SK-N-MC (cell line): ENCODE measurements around the gene CSRP2.

Experiments
- DNase-seq: peaks from one replicate; pipeline ENCODE4 v3.0.0-alpha.2; 2011; ENCODE audit warnings: low read depth, low spot score
- H3K27ac ChIP-seq: fragments of 200-600 bp; sonication (generic); 2 replicates; pipeline ENCODE4 v1.5.1; 2016; ENCODE audit warnings: mixed run types
- H3K36me3 ChIP-seq: fragments of 200-600 bp; sonication (generic); 2 replicates; pipeline ENCODE4 v1.6.1; 2017; ENCODE audit warnings: antibody characterized with exemption, low read length, mixed read lengths; ENCODE audit not compliant: insufficient read depth
- H3K4me3 ChIP-seq: fragments of 200-600 bp; sonication (generic); 2 replicates; pipeline ENCODE4 v1.5.1; 2016
- H3K9ac ChIP-seq: fragments of 200-600 bp; sonication (generic); 2 replicates; pipeline ENCODE4 v1.8.0; 2017; ENCODE audit warnings: mixed run types, mixed read lengths; ENCODE audit not compliant: insufficient read length
- H3K9me3 ChIP-seq: fragments of 200-600 bp; sonication (generic); 2 replicates; pipeline ENCODE4 v1.6.1; 2017; ENCODE audit warnings: low read depth, mild to moderate bottlenecking, antibody characterized with exemption, low read length, moderate library complexity, mixed read lengths
- EZH2 ChIP-seq: fragments of 200-600 bp; sonication (generic); IDR thresholded peaks from one replicate; pipeline ENCODE4 v1.6.1; 2017; ENCODE audit warnings: antibody characterized with exemption
- FOXP2 ChIP-seq: optimal IDR thresholded peaks from 2 replicates; pipeline ENCODE3; 2011; ENCODE audit warnings: mild to moderate bottlenecking, moderate library complexity; ENCODE audit not compliant: insufficient read depth; ENCODE audit errors: extremely low read length, control extremely low read depth
- POLR2AphosphoS5 ChIP-seq: IDR thresholded peaks from 2 replicates; pipeline ENCODE4 v1.6.1; 2012; ENCODE audit warnings: mild to moderate bottlenecking, low read depth, low read length, borderline replicate concordance

CSRP2 gene

DNA sequence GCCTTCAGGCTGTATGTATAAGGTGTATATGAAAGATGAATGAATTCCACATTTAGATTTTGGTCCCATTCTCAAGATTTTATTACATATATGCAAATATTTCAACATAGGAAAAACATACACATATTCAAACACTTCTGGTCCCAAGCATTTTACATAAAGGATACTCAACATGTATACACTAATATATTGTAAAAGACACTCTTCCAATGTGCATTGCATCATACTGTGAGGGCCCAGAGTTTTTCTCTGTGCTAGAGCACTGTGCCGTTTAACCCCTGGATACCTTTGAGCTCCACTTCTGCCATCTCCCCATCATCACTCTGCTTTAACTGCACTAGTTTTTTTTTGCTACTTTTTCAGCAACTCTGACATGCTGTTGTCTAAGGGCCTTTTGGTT lies 66.8 kb downstream of the CSRP2 start:
- H3K9ac ChIP-seq = no peak overlapping the region
- TF ChIP-seq POLR2AphosphoS5 = no peak
- no peak for TF ChIP-seq EZH2
- no peak for TF ChIP-seq FOXP2
- H3K4me3 ChIP-seq = no peak overlapping the region
- H3K27ac ChIP-seq = no peak overlapping the region
- DNase-seq = no peak
- H3K9me3 ChIP-seq = no peaks in the 10 kb centered on the region
- peaks cover 57% of the 10 kb centered on the region for H3K36me3 ChIP-seq

DNA sequence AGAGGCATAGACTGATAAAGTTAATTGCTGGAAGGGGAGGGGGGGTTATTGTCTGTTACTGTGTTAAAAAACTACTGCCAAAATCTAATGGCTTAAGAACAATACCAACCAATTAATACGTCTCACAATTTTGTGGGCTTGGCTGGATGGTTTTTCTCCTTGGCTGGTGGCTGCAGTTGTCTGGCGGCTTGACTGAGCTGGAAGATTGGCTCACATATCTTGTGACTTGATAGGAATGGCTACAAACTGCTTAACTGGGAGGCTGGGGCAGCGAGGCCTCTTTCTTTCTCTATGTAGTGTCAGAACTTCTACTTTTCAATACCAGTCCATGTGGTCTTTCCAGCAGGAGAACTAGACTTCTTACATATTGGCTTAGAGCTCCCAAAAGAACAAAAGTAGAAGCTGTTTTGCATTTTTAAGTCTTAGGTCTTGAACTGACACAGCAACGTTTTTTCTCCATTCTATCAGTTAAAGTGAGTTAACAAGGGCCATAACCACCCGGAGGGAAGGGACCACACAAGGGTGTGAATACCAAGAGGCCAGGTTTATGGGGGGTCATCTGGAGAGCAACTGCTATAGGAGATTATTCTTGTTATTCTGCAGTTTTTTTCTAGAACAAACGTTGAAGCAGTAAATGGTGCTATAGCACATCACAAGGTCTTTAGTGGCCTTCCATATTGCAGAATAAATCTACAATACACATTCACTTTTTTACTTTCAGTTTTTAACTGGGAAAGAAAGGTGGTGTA lies 68.0 kb downstream of the CSRP2 start:
- no peak for DNase-seq
- no peak for TF ChIP-seq POLR2AphosphoS5
- no peak overlapping the region for H3K27ac ChIP-seq
- H3K9ac ChIP-seq = no peak overlapping the region
- no peak overlapping the region for H3K4me3 ChIP-seq
- no peaks in the 10 kb centered on the region for H3K9me3 ChIP-seq
- H3K36me3 ChIP-seq = peaks cover 61% of the 10 kb centered on the region
